HG03469 (cell line): ENCODE results near the gene MYH7.

Experiments
- ATAC-seq: cut with Tn5 transposase; IDR thresholded peaks from one replicate; pipeline ENCODE4 v1.9.1; 2021; ENCODE audit warnings: mild to moderate bottlenecking, moderate library complexity, moderate number of reproducible peaks; ENCODE audit not compliant: unreplicated experiment

MYH7 gene

GRCh38 chr14:23375527-23376251, 59.8 kb downstream of the MYH7 start:
- ATAC-seq: no peak

- no peak for ATAC-seq
These were observed 62.4 kb downstream of the MYH7 start for GRCh38 chr14:23373041-23373440.

GRCh38 chr14:23372509-23372908, 63.0 kb downstream of the MYH7 start, which contains the start of gene IL25:
TSS of gene IL25 (plus strand) at chr14:23372809.
- no peak for ATAC-seq

GRCh38 chr14:23371865-23372264, 63.6 kb downstream of the MYH7 start:
- ATAC-seq: no peak

GRCh38 chr14:23370221-23370620, 65.2 kb downstream of the MYH7 start:
- ATAC-seq: no peak

- no peak for ATAC-seq
These were observed 69.0 kb downstream of the MYH7 start for GRCh38 chr14:23366426-23366921.

GRCh38 chr14:23365732-23366425, 69.6 kb downstream of the MYH7 start:
- no peak for ATAC-seq

- ATAC-seq: no peak
These were observed 70.3 kb downstream of the MYH7 start, which contains the start of gene EFS for GRCh38 chr14:23365036-23365731. TSS of gene EFS (minus strand) at chr14:23365172. CDS start at chr14:23365025, 147 bp downstream.

GRCh38 chr14:23364164-23365035, 71.1 kb downstream of the MYH7 start:
- no peak for ATAC-seq
